GM19043 (cell line): Measurements from ENCODE around the gene NRG3.

Source experiments
- ATAC-seq: cut with Tn5 transposase; IDR thresholded peaks from one replicate; pipeline ENCODE4 v1.9.1; 2021; ENCODE audit warnings: low read depth; ENCODE audit not compliant: unreplicated experiment

NRG3 gene

GRCh38 chr10:82206831-82207230, 331.8 kb downstream of the NRG3 start:
- no peak for ATAC-seq

GRCh38 chr10:82208726-82209125, 333.7 kb downstream of the NRG3 start:
- no peak for ATAC-seq

GRCh38 chr10:82210331-82210730, 335.3 kb downstream of the NRG3 start:
- ATAC-seq: no peak

- no peak for ATAC-seq
These were observed 336.4 kb downstream of the NRG3 start for GRCh38 chr10:82211346-82211745.

- ATAC-seq: no peak
These were observed 337.8 kb downstream of the NRG3 start for GRCh38 chr10:82212753-82213152.

GRCh38 chr10:82213784-82214183, 338.8 kb downstream of the NRG3 start:
- no peak for ATAC-seq

GRCh38 chr10:82221056-82221455, 346.1 kb downstream of the NRG3 start:
- no peak for ATAC-seq

GRCh38 chr10:82221601-82222149, 346.7 kb downstream of the NRG3 start:
- ATAC-seq: no peak

GRCh38 chr10:82228701-82229100, 353.7 kb downstream of the NRG3 start:
- no peak for ATAC-seq

- ATAC-seq: no peak
These were observed 359.2 kb downstream of the NRG3 start for GRCh38 chr10:82234173-82234572.

GRCh38 chr10:82236084-82236731, 361.2 kb downstream of the NRG3 start:
- no peak for ATAC-seq

- no peak for ATAC-seq
These were observed 363.3 kb downstream of the NRG3 start for GRCh38 chr10:82238291-82238690.

GRCh38 chr10:82240408-82240807, 365.4 kb downstream of the NRG3 start:
- ATAC-seq: no peak

- no peak for ATAC-seq
These were observed 367.8 kb downstream of the NRG3 start for GRCh38 chr10:82242778-82243177.

- ATAC-seq: no peak
These were observed 370.2 kb downstream of the NRG3 start for GRCh38 chr10:82245157-82245556.

GRCh38 chr10:82245906-82246560, 371.0 kb downstream of the NRG3 start:
- ATAC-seq: no peak

- ATAC-seq: no peak
These were observed 374.1 kb downstream of the NRG3 start for GRCh38 chr10:82249141-82249540.

GRCh38 chr10:82251222-82251906, 376.4 kb downstream of the NRG3 start:
- ATAC-seq: no peak

- no peak for ATAC-seq
These were observed 377.1 kb downstream of the NRG3 start for GRCh38 chr10:82252081-82252480.

- ATAC-seq: no peak
These were observed 379.2 kb downstream of the NRG3 start for GRCh38 chr10:82254237-82254636.

- no peak for ATAC-seq
These were observed 381.3 kb downstream of the NRG3 start for GRCh38 chr10:82256275-82256674.

- no peak for ATAC-seq
These were observed 391.4 kb downstream of the NRG3 start for GRCh38 chr10:82266438-82266837.
